H1 (cell line): ENCODE results near the gene REL. TPM values are rescaled to one million over a fixed set of nuclear protein-coding genes. Genes with fewer than 3 reads are reported as not detected.

Experiments
- CTCF ChIA-PET: fragments of 300-600 bp; sonication (Branson Sonifier 250); formaldehyde crosslinking; loops from one replicate; lab custom pipeline; 2021; ENCODE audit not compliant: partially characterized antibody; lab: Charles Lee
- POLR2A ChIA-PET: fragments of 300-600 bp; sonication (Branson Sonifier 250); formaldehyde crosslinking; loops from one replicate; lab custom pipeline; 2021; ENCODE audit warnings: inconsistent platforms; ENCODE audit not compliant: partially characterized antibody; lab: Charles Lee
- DNase-seq, 2 experiments: peaks; one replicate each; pipeline versions ENCODE4 v3.0.0 to v3.0.0-alpha.2; 2010 to 2022; ENCODE audit warnings: low spot score in 2 of 2, low read depth in 1 of 2, mixed read lengths in 1 of 2
- FAIRE-seq: peaks from 2 replicates; lab custom pipeline; 2011; peaks lifted over from hg19 to GRCh38; lab: Jason Lieb, UNC
- H2AFZ ChIP-seq: 2 replicates; pipeline ENCODE4 v1.8.1; 2012; ENCODE audit warnings: low read length, inconsistent platforms
- H2AK5ac ChIP-seq: 2 replicates; pipeline ENCODE4 v1.6.1; 2013; ENCODE audit warnings: low read depth, low read length
- H2BK120ac ChIP-seq: replicated peaks from 2 replicates; pipeline ENCODE3; 2013; ENCODE audit warnings: low read depth, low read length, inconsistent platforms
- H2BK12ac ChIP-seq: 2 replicates; pipeline ENCODE4 v1.6.1; 2013; ENCODE audit warnings: low read depth, low read length
- H2BK15ac ChIP-seq: 2 replicates; pipeline ENCODE4 v1.6.1; 2013; ENCODE audit warnings: low read length
- H2BK20ac ChIP-seq: 2 replicates; pipeline ENCODE4 v1.6.1; 2013; ENCODE audit warnings: low read length
- H2BK5ac ChIP-seq: 2 replicates; pipeline ENCODE4 v1.6.1; 2013; ENCODE audit warnings: low read depth, low read length
- H3K14ac ChIP-seq: 2 replicates; pipeline ENCODE4 v1.6.1; 2013; ENCODE audit warnings: inconsistent platforms; ENCODE audit not compliant: insufficient read length
- H3K18ac ChIP-seq: 2 replicates; pipeline ENCODE4 v1.6.1; 2013; ENCODE audit warnings: low read length; ENCODE audit errors: extremely low read depth
- H3K23ac ChIP-seq: 2 replicates; pipeline ENCODE4 v1.6.1; 2013; ENCODE audit warnings: inconsistent platforms; ENCODE audit not compliant: insufficient read length
- H3K23me2 ChIP-seq: 2 replicates; pipeline ENCODE4 v1.6.1; 2013; ENCODE audit warnings: low read depth, low read length
- H3K27ac ChIP-seq: 2 replicates; pipeline ENCODE4 v1.6.1; 2011; ENCODE audit warnings: low read depth, low read length, inconsistent platforms
- H3K27me3 ChIP-seq, 4 experiments: replicated peaks in 1 of 4; 1 replicate in 1 of 4; 2 replicates in 3 of 4; pipeline versions ENCODE4 v1.6.1 to v1.8.1; 2011 to 2013; ENCODE audit warnings: low read length in 3 of 4, mild to moderate bottlenecking in 3 of 4, inconsistent platforms in 2 of 4, mixed read lengths in 2 of 4, moderate library complexity in 1 of 4; ENCODE audit not compliant: control insufficient read depth in 3 of 4, insufficient read depth in 3 of 4; ENCODE audit errors: extremely low read depth in 1 of 4
- H3K36me3 ChIP-seq, 4 experiments: 2 replicates each; pipeline versions ENCODE4 v1.6.1 to v1.8.1; 2011 to 2013; ENCODE audit warnings: mild to moderate bottlenecking in 4 of 4, low read length in 3 of 4, moderate library complexity in 2 of 4, control low read depth in 1 of 4, inconsistent platforms in 1 of 4; ENCODE audit not compliant: insufficient read depth in 4 of 4, control insufficient read depth in 2 of 4
- H3K4ac ChIP-seq: replicated peaks from 2 replicates; pipeline ENCODE3; 2013; ENCODE audit warnings: low read length, low read depth, mixed read lengths, inconsistent platforms; ENCODE audit not compliant: insufficient read length
- H3K4me1 ChIP-seq, 4 experiments: replicated peaks in 1 of 4; 1 replicate in 1 of 4; 2 replicates in 3 of 4; pipeline versions ENCODE4 v1.6.1 to v1.8.1; 2011 to 2013; ENCODE audit warnings: low read length in 3 of 4, inconsistent platforms in 2 of 4, mixed read lengths in 1 of 4; ENCODE audit not compliant: insufficient read depth in 4 of 4, control insufficient read depth in 3 of 4
- H3K4me2 ChIP-seq, 2 experiments: 2 replicates each; pipeline versions ENCODE4 v1.6.1 to v1.8.1; 2011 to 2013; ENCODE audit warnings: low read depth in 2 of 2, low read length in 2 of 2, control low read depth in 1 of 2, inconsistent platforms in 1 of 2, mild to moderate bottlenecking in 1 of 2; ENCODE audit not compliant: insufficient read depth in 1 of 2
- H3K4me3 ChIP-seq, 4 experiments: fragments of 200-600, 300-600 bp in 1 of 4; sonication (generic), shearing (Covaris generic), sonication (Bioruptor Twin) in 1 of 4; 2 replicates each; pipeline versions ENCODE4 v1.5.1 to v1.8.1; 2011 to 2016; ENCODE audit warnings: low read length in 4 of 4, low read depth in 3 of 4, control low read depth in 2 of 4, inconsistent platforms in 2 of 4, mild to moderate bottlenecking in 2 of 4, mixed read lengths in 1 of 4, moderate library complexity in 1 of 4; ENCODE audit not compliant: insufficient read depth in 2 of 4; ENCODE audit errors: extremely low read depth in 1 of 4
- H3K56ac ChIP-seq: replicated peaks from 2 replicates; pipeline ENCODE3; 2013; ENCODE audit warnings: low read depth, mild to moderate bottlenecking, mixed read lengths, low read length, inconsistent platforms; ENCODE audit not compliant: insufficient read length
- H3K79me1 ChIP-seq: 2 replicates; pipeline ENCODE4 v1.6.1; 2013; ENCODE audit warnings: low read depth, low read length, control low read depth
- H3K79me2 ChIP-seq, 2 experiments: 2 replicates each; pipeline versions ENCODE4 v1.6.1 to v1.8.1; 2012 to 2013; ENCODE audit warnings: low read length in 2 of 2, mild to moderate bottlenecking in 2 of 2, inconsistent platforms in 1 of 2; ENCODE audit not compliant: insufficient read depth in 2 of 2, control insufficient read depth in 1 of 2
- H3K9ac ChIP-seq, 4 experiments: replicated peaks in 1 of 4; 1 replicate in 1 of 4; 2 replicates in 3 of 4; pipeline versions ENCODE4 v1.6.1 to v1.8.1; 2011 to 2013; ENCODE audit warnings: low read depth in 3 of 4, low read length in 3 of 4, control low read depth in 2 of 4, mild to moderate bottlenecking in 2 of 4, moderate library complexity in 2 of 4, inconsistent platforms in 1 of 4; ENCODE audit errors: extremely low read depth in 1 of 4
- H3K9me3 ChIP-seq, 2 experiments: 2 replicates each; pipeline versions ENCODE4 v1.6.1 to v1.8.1; 2012 to 2013; ENCODE audit warnings: mild to moderate bottlenecking in 2 of 2, moderate library complexity in 2 of 2, control low read depth in 1 of 2, inconsistent platforms in 1 of 2, low read depth in 1 of 2, low read length in 1 of 2, mixed read lengths in 1 of 2; ENCODE audit not compliant: insufficient read depth in 2 of 2
- H4K20me1 ChIP-seq, 2 experiments: replicated peaks in 1 of 2; 2 replicates each; pipeline versions ENCODE3 to v1.8.1; 2011 to 2013; ENCODE audit warnings: inconsistent platforms in 2 of 2, low read length in 2 of 2, mild to moderate bottlenecking in 1 of 2; ENCODE audit not compliant: insufficient read depth in 2 of 2, control insufficient read depth in 1 of 2
- H4K5ac ChIP-seq: 2 replicates; pipeline ENCODE4 v1.6.1; 2013; ENCODE audit warnings: low read length, low read depth, mixed read lengths, inconsistent platforms; ENCODE audit not compliant: insufficient read length
- H4K8ac ChIP-seq: 2 replicates; pipeline ENCODE4 v1.8.0; 2013; ENCODE audit warnings: mild to moderate bottlenecking, moderate library complexity, low read length, inconsistent platforms; ENCODE audit not compliant: insufficient read depth; ENCODE audit errors: extremely low read depth
- H4K91ac ChIP-seq: replicated peaks from 2 replicates; pipeline ENCODE3; 2013; ENCODE audit warnings: low read length, mixed read lengths, inconsistent platforms; ENCODE audit not compliant: insufficient read length
- EGR1 ChIP-seq: IDR thresholded peaks from 2 replicates; pipeline ENCODE4 v1.6.1; 2011; ENCODE audit warnings: low read depth, low read length, borderline replicate concordance
- JUND ChIP-seq: IDR thresholded peaks from 2 replicates; pipeline ENCODE4 v1.6.1; 2011; ENCODE audit warnings: mild to moderate bottlenecking, improper control_type of control experiment, low read length
- SIX5 ChIP-seq: IDR thresholded peaks from 2 replicates; pipeline ENCODE4 v1.6.1; 2011; ENCODE audit warnings: mild to moderate bottlenecking, low read depth, low read length
- SP2 ChIP-seq: IDR thresholded peaks from 2 replicates; pipeline ENCODE4 v1.6.1; 2012; ENCODE audit warnings: mild to moderate bottlenecking, low read length, inconsistent platforms
- WGBS, 2 experiments: shearing (Covaris generic) in 1 of 2; methylation state at CpG; one replicate each; pipeline versions ENCODE4 v1.1.6 to v1.1.7; 2013 to 2015; ENCODE audit warnings: low lambda C conversion rate in 2 of 2, mixed read lengths in 2 of 2, inconsistent platforms in 1 of 2, low coverage in 1 of 2, missing lambda C conversion rate in 1 of 2; ENCODE audit not compliant: insufficient replicate concordance in 2 of 2, insufficient coverage in 1 of 2, insufficient read length in 1 of 2; ENCODE audit errors: extremely low coverage in 1 of 2, missing lambda C conversion rate in 1 of 2; 5-methylcytosine and 5-hydroxymethylcytosine counted together
- polyA plus RNA-seq, 7 experiments: library from polyadenylated mRNA; depleted of rRNA in 3 of 7; stranded (reverse) in 5 of 7; unstranded in 2 of 7; fragments of >200 nt in 5 of 7; fragments of 200-250 nt in 2 of 7; gene quantifications; 1 replicate in 5 of 7; 2 replicates in 1 of 7; 4 replicates in 1 of 7; pipeline versions ENCODE4 v1.2.1 to v1.2.3, GENCODE V29; 2011 to 2013; ENCODE audit warnings: missing spikeins in 2 of 7, mixed read lengths in 2 of 7
- total RNA-seq: library from RNA; stranded (reverse); fragmentation: NEBNext Ultra II Directional; extraction: Animal tissue kit (Norgen Biotek cat#: 25700); gene quantifications from 2 replicates; pipeline ENCODE4 v1.2.1, GENCODE V29; 2021

The REL gene
- total and polyA plus RNA-seq, 2 of the 8 experiments (the other 6 are each of a cell fraction or from before 2014, with no cell fraction given), result 1.5 to 7.5 TPM

GRCh38 chr2:60958361-60958760 lies 77.0 kb downstream of the REL start:
- ChIA-PET POLR2A (no interaction called here), CTCF (no interaction called here)
- FAIRE-seq (no peak), DNase-seq (no peak)
- H3K4me1 ChIP-seq, result no peaks in the 10 kb centered on the region
- no peak overlapping the region for H2BK15ac ChIP-seq
- no peaks in the 10 kb centered on the region for H3K36me3 ChIP-seq
- H3K9ac ChIP-seq, result no peak overlapping the region
- H3K4me2 ChIP-seq, result no peak overlapping the region
- H4K20me1 ChIP-seq, result no peaks in the 10 kb centered on the region
- no peak overlapping the region for H2BK5ac ChIP-seq
- TF ChIP-seq EGR1 (no peak), SP2 (no peak), SIX5 (no peak), JUND (no peak)
- no peak overlapping the region for H2BK120ac ChIP-seq
- H3K23me2 ChIP-seq, result no peaks in the 10 kb centered on the region
- H4K8ac ChIP-seq, result no peak overlapping the region
- H3K14ac ChIP-seq, result no peak overlapping the region
- no peaks in the 10 kb centered on the region for H3K9me3 ChIP-seq
- H4K91ac ChIP-seq, result no peak overlapping the region
- H3K4ac ChIP-seq, result no peak overlapping the region
- H3K56ac ChIP-seq, result no peak overlapping the region
- WGBS, 2 experiments, result 77% methylated on average over 3 of the region's 3 CpGs; no CpG with 5 or more reads in 1 of the 2 experiments
- H2AFZ ChIP-seq, result no peak overlapping the region
- H2BK12ac ChIP-seq, result no peak overlapping the region
- H2AK5ac ChIP-seq, result no peak overlapping the region
- no peaks in the 10 kb centered on the region for H3K79me1 ChIP-seq
- H4K5ac ChIP-seq, result no peak overlapping the region
- no peak overlapping the region for H2BK20ac ChIP-seq
- H3K27ac ChIP-seq, result no peak overlapping the region
- H3K27me3 ChIP-seq, result no peaks in the 10 kb centered on the region
- H3K79me2 ChIP-seq, result no peaks in the 10 kb centered on the region
- H3K4me3 ChIP-seq, result no peak overlapping the region
- no peak overlapping the region; the same call in 1 of the 2 replicates for H3K18ac ChIP-seq
- no peak overlapping the region for H3K23ac ChIP-seq
